ENCODE data around the gene CDC23.

GRCh38 chr5:138186002-138186447, 27.1 kb downstream of the CDC23 start:
- TF ChIP-seq CTCF (IDR thresholded peaks at IDR 0.05) = no peak
- no peak for TF ChIP-seq POLR2A (IDR thresholded peaks at IDR 0.05)
- TF ChIP-seq POLR2AphosphoS5 (IDR thresholded peaks at IDR 0.05) = no peak

Data from breast epithelium (tissue), 3 donors.